H1 (cell line): ENCODE data around the gene FASTKD1. TPM values are rescaled to one million over a fixed set of nuclear protein-coding genes. Genes with fewer than 3 reads are reported as not detected.

ENCODE experiments used
- BRCA1 ChIP-seq: IDR thresholded peaks from 2 replicates; pipeline ENCODE4 v1.6.1; 2012; ENCODE audit warnings: low read depth, low read length, improper control_type of control experiment
- CHD2 ChIP-seq: IDR thresholded peaks from 2 replicates; pipeline ENCODE4 v1.6.1; 2012; ENCODE audit warnings: low read length, improper control_type of control experiment
- CHD7 ChIP-seq: fragments of 300-600 bp; sonication (generic); IDR thresholded peaks from 2 replicates; pipeline ENCODE4 v1.7.1; 2012; ENCODE audit warnings: low read length, moderate library complexity, mild to moderate bottlenecking, inconsistent platforms; ENCODE audit not compliant: insufficient replicate concordance
- FOSL1 ChIP-seq: IDR thresholded peaks from 2 replicates; pipeline ENCODE4 v1.6.1; 2011; ENCODE audit warnings: mild to moderate bottlenecking, low read depth, low read length, moderate library complexity; ENCODE audit not compliant: insufficient read depth
- JUN ChIP-seq: IDR thresholded peaks from 2 replicates; pipeline ENCODE4 v1.6.1; 2011; ENCODE audit warnings: low read depth, mild to moderate bottlenecking, improper control_type of control experiment, low read length
- MAFK ChIP-seq: IDR thresholded peaks from 2 replicates; pipeline ENCODE4 v1.6.1; 2012; ENCODE audit warnings: low read depth, mild to moderate bottlenecking, improper control_type of control experiment, low read length
- POU5F1 ChIP-seq: IDR thresholded peaks from 2 replicates; pipeline ENCODE4 v1.6.1; 2011; ENCODE audit warnings: low read depth, mild to moderate bottlenecking, low read length, moderate library complexity
- RAD21 ChIP-seq, 2 experiments: IDR thresholded peaks in 1 of 2; conservative IDR thresholded peaks in 1 of 2; 2 replicates each; pipeline ENCODE4 v1.6.1; 2011; ENCODE audit warnings: low read depth in 2 of 2, low read length in 2 of 2, improper control_type of control experiment in 1 of 2, inconsistent platforms in 1 of 2, mild to moderate bottlenecking in 1 of 2, moderate library complexity in 1 of 2
- SIN3A ChIP-seq, 2 experiments: IDR thresholded peaks in 1 of 2; conservative IDR thresholded peaks in 1 of 2; 2 replicates each; pipeline ENCODE4 v1.6.1; 2011 to 2012; ENCODE audit warnings: low read length in 2 of 2, improper control_type of control experiment in 1 of 2, low read depth in 1 of 2, mild to moderate bottlenecking in 1 of 2
- SIX5 ChIP-seq: IDR thresholded peaks from 2 replicates; pipeline ENCODE4 v1.6.1; 2011; ENCODE audit warnings: mild to moderate bottlenecking, low read depth, low read length
- SRF ChIP-seq: IDR thresholded peaks from 2 replicates; pipeline ENCODE4 v1.6.1; 2011; ENCODE audit warnings: mild to moderate bottlenecking, low read depth, low read length, moderate library complexity
- SUZ12 ChIP-seq: fragments of 200-600 bp; sonication (generic); IDR thresholded peaks from 2 replicates; pipeline ENCODE4 v1.6.1; 2012; ENCODE audit warnings: mild to moderate bottlenecking, inconsistent platforms, low read length, moderate library complexity, mixed read lengths
- polyA plus RNA-seq, 7 experiments: library from polyadenylated mRNA; depleted of rRNA in 3 of 7; stranded (reverse) in 5 of 7; unstranded in 2 of 7; fragments of >200 nt in 5 of 7; fragments of 200-250 nt in 2 of 7; gene quantifications; 1 replicate in 5 of 7; 2 replicates in 1 of 7; 4 replicates in 1 of 7; pipeline versions ENCODE4 v1.2.1 to v1.2.3, GENCODE V29; 2011 to 2013; ENCODE audit warnings: missing spikeins in 2 of 7, mixed read lengths in 2 of 7
- total RNA-seq: library from RNA; stranded (reverse); fragmentation: NEBNext Ultra II Directional; extraction: Animal tissue kit (Norgen Biotek cat#: 25700); gene quantifications from 2 replicates; pipeline ENCODE4 v1.2.1, GENCODE V29; 2021

FASTKD1 gene
- total and polyA plus RNA-seq, 2 of the 8 experiments (the other 6 are each of a cell fraction or from before 2014, with no cell fraction given) = 18.7 to 70.8 TPM

GRCh38 chr2:169523681-169524080 lies 50.0 kb downstream of the FASTKD1 start (continued):
- no peak for TF ChIP-seq CHD7
- TF ChIP-seq POU5F1 = no peak
- no peak for TF ChIP-seq SRF
- TF ChIP-seq CHD2 = no peak
- TF ChIP-seq FOSL1 = no peak
- TF ChIP-seq SUZ12 = no peak
- TF ChIP-seq JUN = no peak
- TF ChIP-seq MAFK = no peak
- TF ChIP-seq RAD21 (IDR thresholded peaks at IDR 0.05 in 1 of 2, conservative IDR thresholded peaks at IDR 0.05 in 1 of 2; ENCODE audit: low read depth in 2 of 2, low read length in 2 of 2) = no peak
- TF ChIP-seq BRCA1 = no peak
- no peak for TF ChIP-seq SIN3A (conservative IDR thresholded peaks at IDR 0.05 in 1 of 2, IDR thresholded peaks at IDR 0.05 in 1 of 2; ENCODE audit: low read depth in 1 of 2, low read length in 2 of 2)
- no peak for TF ChIP-seq SIX5
